HG03354 (cell line): ENCODE data around the gene CMAS.
"Not testable (repeated sequence)": the region's sequence is repeated elsewhere in the genome, so short reads cannot be mapped to it uniquely, and the experiment has no call there.

Experiments used
- ATAC-seq: cut with Tn5 transposase; IDR thresholded peaks from one replicate; pipeline ENCODE4 v1.9.1; 2021; ENCODE audit warnings: mild to moderate bottlenecking; ENCODE audit not compliant: unreplicated experiment, poor library complexity, severe bottlenecking

CMAS gene

DNA sequence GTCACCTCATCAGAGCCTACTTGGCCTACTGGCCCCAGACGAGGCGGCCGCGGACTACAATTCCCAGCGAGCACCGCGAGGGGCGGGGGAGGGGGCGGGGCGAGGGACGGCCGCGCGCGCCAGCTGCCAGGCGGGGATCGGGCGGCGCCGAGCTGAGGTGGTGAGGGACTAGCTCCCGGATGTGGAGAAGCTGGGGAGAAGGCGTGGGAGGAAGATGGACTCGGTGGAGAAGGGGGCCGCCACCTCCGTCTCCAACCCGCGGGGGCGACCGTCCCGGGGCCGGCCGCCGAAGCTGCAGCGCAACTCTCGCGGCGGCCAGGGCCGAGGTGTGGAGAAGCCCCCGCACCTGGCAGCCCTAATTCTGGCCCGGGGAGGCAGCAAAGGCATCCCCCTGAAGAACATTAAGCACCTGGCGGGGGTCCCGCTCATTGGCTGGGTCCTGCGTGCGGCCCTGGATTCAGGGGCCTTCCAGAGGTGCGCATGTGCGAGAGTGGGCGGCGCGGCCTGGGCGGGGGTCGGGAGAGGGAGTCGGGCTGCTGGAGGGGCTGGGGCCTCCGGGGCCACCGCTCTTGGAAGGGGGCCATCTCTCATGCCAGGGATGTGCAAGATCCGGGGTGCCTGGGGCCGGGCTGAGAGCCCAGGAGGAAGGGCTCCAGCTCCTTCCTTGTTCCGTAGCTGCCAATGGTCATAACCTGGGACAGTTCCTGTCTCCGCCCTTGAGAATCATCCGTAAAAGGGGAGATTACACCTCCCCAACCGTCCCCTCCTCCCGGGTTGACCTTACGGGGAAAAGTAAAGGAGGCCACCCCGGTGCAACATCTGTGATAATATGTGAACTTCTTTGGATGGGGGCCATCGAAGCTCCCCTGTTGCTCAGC lies at the start of gene CMAS:
TSS of gene CMAS (plus strand) at position 129 of the 878 bp plus-strand sequence. CDS start at position 215, 86 bp downstream.
- ATAC-seq: peak; percentile 89

DNA sequence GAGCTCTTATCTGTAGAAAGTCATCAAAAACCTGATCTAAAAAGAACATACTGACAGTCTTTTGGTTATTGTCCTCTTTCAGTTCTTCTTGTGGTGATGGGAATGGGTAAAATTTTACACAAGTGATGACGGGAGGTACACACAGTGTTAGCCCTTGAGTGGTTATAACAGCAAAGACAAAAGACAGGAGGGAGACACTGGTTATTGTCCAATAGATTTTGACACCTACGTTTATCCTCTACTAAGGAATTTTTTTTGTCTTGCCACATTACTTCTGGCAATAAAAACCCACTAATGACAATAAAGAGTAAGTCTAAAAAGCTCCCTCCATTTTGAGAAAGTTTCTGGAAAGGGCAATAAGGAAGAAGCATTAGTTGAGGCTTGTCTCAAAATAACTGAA lies 47.7 kb upstream of the CMAS start:
- no peak for ATAC-seq

DNA sequence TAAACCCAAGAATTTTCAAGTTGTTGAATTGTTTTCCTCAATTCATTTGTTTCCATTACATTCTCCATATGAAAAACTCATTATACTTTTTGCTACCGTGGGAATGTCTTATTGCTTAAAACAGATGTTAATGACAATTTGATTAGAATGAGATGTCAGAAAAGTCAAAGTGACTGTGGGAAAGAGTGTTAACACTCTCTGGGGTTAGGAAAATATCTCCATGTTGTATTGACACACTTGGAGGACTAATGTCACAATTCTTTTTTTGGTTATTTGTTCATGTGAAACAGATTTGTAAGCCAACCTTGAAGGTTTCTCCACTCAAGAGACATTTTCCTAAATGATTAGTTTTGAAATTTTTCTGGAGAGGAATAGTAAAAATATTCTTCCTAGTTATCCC lies 47.2 kb upstream of the CMAS start:
- ATAC-seq: no peak

DNA sequence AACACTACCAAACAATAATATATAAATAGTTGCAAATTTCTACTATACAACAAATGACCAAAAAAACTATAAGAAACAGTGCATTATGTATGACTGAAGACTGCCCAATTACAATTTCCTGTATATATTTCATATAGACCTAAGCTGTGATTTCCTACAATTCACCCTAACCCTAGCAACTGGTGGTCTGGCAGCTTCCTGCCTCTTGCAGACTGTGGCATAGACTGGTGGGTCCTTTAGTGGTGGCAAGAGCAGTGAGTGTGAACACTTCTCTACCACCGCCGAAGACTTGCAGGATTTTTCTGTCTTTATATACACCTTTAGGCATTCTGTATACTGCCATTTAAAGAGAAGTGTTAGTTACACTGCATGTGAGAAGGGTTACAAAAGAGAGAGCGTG lies 43.6 kb upstream of the CMAS start:
- ATAC-seq: no peak

DNA sequence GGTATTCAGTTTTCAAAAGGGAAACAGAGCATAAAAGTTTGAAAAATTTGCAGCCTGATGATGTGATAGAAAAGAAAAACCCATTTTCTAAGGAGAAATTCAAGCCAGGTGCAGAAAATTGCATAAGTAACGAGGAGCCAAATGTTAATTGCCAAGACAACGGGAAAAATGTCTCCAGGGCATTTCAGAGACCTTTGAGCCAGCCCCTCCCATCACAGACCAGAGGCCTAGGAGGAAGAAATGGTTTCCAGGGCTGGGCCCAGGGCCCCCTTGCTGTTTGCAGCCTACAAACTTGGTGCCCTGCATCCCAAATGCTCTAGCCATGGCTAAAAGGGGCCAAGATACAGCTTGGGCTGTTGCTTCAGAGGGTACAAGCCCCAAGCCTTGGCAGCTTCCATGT lies 38.2 kb upstream of the CMAS start:
- not testable (repeated sequence) for ATAC-seq

DNA sequence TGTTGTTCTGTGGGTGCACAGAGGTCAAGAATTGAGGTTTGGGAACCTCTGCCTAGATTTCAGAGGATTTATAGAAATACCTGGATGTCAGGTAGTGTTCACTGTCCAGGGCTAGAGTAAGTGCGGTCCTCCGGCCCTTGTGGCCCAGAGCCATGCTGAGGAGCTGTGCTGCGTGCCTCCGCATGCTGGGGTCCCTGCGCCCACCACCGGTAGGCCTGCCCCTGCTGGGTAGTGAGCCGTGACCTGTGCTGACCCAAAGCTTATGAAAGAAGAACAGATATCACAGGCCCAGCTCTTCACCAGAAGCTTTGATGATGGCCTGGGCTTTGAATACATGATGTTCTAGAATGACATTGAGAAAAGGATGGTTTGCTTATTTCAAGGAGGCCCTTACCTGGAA lies 37.8 kb upstream of the CMAS start:
- no peak for ATAC-seq

DNA sequence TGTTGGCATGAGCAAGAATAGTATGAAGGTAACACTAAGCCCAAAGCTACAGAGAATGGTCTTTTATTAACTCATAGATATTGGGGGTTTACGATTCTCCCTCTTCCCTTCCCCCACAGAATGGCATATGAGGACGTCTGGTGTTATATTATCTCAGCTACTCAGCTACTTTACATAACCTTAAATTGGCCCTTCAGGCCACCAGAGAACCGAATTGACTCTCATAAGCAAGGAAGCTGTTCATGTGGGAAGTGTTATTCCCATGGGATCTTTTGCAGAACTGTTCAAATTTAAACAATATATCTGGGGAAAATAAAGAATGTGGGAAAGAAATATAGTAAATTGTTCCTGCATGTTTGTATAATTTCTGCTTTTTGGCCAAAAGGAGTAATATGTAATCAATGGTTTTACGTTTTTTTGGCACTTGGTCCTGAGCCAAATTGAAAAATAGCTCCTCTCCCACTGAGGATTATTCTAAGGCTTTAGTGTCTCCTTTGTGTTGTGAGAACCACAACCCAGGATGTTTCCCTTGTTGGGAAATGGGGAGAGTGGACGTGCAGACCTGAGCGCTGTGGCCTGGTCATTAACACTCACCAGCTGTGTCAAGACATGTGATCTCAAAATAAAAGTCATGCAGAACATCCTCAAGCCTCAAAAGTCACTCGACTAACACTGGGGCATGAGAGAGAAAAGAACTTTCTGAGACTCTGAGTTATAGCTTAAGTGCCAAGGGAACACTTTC lies 31.8 kb upstream of the CMAS start:
- no peak for ATAC-seq

DNA sequence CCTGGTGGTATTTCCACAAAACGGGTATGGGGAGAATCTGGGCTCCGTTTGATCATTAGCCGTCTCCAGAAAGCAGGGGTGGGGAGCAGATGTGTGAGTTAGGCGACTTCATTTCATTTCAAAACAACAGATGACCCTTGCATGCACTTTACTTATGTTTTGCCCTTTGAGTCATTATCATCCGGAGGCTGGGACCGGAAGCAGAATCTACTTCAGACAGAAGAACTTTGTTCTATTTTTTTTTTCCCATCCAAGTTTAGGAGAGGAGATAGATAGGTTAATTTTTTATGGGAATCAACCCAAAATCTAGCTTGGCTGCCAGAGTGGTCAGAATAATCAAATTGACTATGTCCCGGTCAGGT lies 31.3 kb upstream of the CMAS start:
- ATAC-seq: no peak

DNA sequence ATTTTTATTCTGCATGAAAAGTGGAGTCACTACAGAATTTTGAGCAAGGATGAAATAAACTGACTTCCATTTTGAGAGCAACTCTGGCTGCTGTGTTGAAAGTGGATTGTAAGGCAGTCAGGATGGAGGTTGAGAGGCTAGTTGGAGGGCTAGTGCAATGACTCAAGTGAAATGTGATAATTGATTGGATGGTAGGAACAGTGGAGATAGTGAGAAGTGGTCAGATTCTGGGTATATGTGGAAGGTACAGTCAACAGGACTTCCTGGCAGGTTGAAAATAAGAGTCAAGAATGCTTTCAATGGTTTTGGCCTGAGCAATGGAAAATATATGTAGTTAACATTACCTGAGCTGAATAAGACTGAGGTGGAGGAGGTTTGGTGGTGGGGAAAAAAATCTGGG lies 29.0 kb upstream of the CMAS start:
- ATAC-seq: no peak

DNA sequence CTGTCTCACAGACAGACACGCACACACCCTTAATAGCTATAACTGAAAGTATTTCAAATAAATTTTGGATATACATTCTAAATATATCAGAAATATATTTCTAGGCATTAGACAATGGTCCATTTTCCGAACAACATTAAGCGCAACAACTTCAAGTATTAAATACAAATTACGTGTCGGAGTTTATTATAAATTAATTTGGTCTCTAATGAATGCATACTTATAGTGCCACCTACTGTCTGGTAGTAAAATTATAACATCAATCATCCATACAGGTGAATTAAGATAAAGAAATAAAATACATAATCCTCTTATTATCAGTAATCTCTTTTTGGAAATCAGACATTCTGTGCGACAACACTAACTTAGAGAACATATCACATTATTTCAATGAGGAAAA lies 27.2 kb upstream of the CMAS start:
- no peak for ATAC-seq

DNA sequence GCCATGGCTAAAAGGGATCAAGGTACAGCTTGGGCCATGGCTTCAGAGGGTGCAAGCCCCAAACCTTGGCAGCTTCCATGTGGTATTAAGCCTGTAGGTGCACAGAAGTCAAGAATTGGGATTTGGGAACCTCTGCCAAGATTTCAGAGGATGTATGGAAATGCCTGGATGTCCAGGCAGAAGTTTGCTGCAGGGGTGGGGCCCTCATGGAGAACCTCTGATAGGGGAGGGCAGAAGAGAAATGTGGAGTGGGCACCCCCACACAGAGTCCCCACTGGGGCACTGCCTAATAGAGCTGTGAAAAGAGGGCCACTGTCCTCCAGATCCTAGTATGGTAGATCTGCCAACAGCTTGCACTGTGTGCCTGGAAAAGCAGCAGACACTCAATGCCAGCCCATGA lies 22.5 kb upstream of the CMAS start:
- ATAC-seq: not testable (repeated sequence)

DNA sequence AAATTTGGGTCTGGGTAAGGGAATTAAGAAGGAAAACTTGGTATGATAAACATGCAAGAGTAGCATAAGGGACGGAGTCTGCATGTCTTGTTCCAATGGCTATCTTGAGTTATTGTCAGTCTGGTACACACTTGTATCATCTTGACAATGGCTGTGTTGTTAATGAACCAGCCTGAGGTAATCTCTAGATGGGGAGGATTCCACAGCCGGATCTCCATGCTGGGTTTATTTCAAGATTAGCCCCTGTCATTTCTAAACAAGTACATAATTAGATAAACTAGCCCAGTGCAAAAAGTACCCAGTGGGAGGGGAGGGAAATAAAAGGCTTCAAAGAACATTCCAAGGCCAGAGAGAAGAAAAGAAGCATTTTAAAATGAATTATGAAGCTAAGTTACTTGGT lies 16.5 kb upstream of the CMAS start:
- ATAC-seq: no peak

DNA sequence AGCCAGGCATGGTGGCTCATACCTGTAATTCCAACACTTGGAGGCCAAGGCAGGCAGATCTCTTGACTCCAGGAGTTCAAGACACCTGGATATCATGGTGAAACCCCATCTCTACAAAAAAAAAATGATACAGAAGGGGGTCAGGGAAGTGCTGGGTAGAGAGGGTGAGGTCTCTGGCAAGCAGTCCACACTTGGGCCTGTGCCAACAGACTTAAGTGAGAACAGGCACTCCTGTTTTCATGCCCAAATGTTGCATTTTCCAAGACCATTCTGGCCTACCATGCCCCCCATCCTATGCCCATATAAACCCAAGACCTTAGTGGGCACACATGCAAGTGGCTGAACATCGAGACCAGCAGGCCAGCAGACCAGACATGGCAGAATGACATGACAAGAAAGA lies 16.0 kb upstream of the CMAS start:
- no peak for ATAC-seq

DNA sequence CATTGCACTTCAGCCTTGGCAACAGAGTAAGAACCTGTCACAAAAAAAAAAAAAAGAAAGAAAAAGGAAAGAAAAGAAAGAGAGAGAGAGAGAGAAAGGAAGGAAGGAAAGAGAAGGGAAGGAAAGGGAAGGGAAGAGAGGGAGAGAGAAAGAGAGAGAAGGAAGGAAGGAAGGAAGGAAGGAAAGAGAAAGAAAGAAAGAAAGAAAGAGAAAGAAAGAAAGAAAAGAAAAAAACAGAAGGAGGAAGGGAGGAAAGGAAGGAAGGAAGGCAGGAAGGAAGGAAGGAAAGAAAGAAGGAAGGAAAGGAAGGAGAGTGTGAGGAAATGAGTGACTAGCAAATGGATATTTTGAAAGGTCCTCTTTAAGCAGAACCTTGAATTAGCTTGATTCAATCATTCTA lies 13.3 kb upstream of the CMAS start:
- no peak for ATAC-seq

DNA sequence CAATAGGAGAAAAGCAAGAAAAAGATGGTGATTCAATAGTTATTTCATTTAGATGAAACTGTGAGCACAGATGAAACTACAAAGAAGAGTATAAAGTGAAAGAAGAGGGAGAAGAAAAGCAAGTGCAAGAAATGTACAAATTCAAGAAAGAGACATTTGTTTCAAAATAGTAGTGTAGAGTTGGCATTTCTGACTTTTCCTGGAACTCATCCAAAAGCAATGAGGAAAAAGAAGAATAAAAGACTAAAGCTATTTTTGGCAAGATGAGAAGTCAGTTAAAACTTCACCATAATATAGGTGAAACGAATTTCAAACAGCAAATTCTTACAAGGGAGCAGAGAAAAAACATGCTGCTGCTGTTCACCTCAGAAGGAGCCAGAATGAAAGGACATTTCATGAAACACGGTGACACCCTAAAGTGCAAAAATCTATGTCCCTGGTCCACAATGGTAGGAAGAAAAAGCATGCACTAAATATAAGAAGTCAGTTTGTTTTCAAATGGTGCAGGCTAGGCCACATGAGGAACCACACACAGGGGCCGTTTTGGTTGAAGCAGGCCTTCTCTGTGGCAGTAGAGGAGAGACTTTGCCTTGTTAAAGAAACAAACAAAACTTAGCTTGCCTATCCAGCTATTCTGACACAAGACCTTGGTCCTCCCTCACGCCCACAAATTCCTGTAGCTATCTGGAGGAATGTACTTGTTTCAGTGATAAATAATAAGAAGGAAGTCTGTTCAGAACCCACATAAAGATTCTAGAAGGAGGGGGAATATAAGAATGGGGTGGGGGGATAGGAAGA lies 11.1 kb upstream of the CMAS start:
- ATAC-seq: no peak

DNA sequence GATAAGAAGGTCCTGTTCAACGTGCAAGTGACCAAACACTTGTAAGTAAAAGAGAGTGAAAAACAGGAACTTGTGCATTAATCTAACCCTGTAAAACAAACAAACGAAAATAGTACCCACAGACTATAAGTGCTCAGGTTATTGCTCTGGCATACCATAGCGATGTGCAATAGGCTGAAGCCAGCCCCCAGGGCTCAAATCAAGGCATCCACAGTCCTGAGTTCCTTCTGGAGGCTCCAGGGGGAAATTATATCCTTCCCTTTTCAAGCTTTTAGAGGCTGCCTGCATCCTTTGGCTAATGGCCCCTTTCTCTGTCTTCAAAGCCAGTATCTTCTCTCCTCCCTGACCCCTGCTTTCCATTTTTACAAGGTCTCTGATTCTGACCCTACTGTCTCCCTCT lies 8.1 kb upstream of the CMAS start:
- no peak for ATAC-seq

DNA sequence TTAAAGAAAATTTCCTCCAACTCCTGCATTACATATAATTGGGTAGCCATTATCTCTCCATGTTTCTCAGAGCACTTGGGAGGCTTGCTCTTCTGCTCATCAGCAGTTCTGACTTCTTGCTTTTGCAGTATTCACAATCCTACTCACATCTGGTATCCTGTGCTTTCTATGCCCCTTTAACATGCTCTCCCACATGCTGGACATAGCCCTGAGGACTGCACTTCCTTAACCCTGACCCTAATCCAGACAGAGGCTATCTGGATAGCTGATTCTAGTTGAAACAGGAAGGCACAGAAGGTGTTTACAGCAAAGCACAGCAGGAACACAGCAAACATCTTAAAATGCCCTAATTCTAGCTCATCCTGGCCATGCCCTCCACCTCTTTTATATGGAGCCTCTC lies 7.3 kb upstream of the CMAS start:
- no peak for ATAC-seq

DNA sequence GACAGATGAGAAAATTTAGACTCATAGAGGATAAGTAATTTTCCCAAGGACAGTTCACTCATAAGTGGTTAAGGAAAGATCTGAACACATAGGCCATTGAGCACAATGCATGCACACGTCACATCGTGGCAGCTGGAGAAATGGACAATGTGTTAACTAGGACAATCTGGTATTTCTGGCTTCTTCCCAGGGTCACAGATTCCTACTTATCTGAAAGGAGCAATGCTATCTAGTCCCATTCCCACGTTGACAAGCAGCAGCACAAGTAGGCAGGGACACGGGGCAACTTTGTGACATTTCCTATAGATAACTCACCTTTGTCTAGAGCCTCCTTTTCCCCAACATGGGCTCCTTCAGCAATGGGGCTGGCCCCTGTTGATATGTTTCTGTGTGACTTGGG lies 6.7 kb upstream of the CMAS start:
- no peak for ATAC-seq

DNA sequence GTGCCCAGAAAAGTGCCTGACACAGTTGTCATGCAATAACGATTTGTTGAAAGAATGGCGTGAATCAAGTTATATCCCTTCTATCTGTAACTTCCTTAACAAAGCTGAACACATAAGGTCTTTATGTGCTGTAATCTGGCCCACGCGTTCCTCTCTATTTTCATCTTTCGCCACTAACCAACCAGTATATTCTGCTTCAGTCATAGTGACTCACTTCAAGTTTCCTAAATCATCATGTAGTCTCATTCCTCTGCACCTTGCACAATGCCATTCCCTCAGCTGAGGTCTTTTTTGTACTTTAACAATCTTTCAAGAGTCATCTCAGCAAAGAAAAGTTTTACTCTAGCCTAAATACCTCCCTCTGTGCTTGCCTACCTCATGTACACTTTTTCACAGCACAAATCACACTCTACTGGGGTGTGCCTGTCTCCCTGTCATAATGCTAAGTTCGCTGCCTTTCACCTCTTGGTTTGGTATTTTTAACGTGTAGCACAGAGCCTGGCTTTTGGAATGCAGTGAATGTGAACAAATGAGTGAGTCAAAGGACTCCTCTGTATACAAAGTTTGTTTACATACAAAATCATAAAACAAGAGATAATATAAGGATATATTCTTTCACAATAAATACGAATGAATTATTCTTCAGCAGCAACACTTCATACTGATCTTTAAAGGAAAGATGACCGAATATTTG lies 2.9 kb upstream of the CMAS start:
- no peak for ATAC-seq

DNA sequence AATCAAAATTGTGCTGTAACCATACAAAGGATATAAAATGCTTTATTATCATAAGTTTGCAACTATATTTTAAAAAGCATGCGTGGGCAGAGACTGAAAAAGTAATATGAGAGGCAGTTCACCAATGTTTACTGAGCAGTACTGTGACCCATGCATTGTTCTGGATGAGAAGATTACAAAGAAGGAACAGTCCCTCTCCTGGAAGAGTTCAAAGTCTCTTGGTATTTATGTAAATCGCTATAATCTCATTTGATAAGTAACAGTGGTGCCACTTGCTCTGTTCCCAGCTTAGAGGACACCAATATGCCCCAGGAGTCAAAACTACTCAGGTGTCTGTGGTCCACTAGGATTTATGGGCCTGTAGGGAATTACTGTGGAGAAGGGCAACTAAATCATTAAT lies 2.1 kb upstream of the CMAS start:
- ATAC-seq: no peak
